Measurements from ENCODE around the gene CHAD.

DNA sequence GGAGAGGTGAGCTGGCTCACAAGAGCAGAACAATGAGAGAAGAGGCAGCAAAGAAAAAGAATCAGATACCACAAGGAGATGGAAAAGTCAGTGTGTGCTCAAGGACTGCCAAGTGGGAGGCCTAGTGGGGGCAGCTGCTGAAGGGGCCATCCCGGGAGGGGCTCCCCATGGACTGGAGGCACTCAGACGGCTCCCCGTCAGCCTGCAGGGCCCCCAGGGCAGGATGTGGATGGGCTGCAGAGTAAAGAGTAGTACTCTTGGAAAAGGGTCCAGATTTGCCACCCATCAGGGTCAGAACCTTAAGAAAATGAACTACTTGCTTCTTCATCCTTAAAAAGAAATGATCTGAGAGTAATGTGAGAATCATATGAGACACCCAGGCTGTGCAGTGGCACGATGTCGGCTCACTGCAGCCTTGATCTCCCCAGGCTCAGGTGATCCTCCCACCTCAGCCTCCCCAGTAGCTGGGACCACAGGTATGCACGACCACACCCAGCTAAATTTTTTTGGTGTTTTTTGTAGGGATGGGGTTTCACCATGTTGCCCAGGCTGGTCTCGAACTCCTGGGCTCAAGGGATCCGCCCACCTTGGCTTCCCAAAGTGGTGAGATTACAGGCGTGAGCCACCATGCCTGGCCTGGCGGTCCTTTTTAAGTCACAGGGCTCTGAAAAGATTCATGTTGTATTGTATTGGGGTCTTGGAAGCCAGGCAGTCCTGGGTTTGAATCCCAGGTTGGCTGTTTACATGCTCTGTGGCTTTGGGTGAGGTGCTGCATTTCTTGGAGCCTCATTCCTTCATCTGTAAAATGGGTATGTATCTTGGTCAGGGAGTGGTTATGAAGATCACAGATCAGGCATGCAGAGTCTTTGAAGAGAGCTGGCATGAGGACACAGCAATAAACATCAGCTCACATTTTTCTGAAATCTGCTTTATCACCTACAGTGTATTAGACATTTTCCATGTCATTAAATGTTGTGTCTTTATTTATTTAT, 27.5 kb downstream of the CHAD start:
- TF ChIP-seq ZBTB7A (IDR thresholded peaks at IDR 0.05; ENCODE audit: low read depth): no peak; the same call in 1 of the 2 replicates
- TF ChIP-seq YY1 (IDR thresholded peaks at IDR 0.05; ENCODE audit: low read depth): no peak
- TF ChIP-seq RAD21 (IDR thresholded peaks at IDR 0.05; ENCODE audit: low read depth): no peak
- no peak for TF ChIP-seq EP300 (IDR thresholded peaks at IDR 0.05; ENCODE audit: borderline replicate concordance)
